NCI-H446 treated with DMSO at 0.1 percent for 48 hours (cell line): ENCODE data around the gene ZNF554.

ENCODE experiments used
- DNase-seq: peaks from one replicate; lab custom pipeline; 2025; lab: John Stamatoyannopoulos, UW

The ZNF554 gene

DNA sequence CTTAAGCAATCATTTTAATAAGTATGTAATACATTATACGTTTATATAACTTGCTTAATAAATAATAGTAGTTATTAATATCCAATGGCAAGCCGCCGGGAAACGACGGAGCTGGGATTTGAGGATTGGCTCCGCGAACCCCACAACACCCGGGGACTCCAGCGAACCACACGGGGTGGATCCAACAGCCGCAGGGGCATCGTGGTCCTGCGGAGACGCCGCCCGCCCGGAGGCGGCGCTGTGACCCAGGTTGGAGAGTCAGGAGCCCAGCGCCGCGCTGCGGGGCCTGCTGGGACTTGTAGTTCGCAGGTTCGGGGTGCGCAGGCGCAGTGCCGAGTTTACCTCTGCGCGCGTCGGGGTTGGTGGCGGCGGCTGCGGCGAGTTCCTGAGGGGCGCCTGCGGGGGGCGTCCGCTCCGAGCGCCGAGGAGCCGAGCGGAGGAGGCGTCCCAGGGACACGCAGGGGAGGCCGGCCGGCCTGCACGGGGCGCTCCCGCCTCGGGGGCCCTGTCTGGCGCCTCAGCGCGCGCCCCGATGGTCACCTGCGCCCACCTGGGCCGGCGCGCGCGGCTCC, at the start of gene ZNF554:
Gene ZNF554, plus strand, starts transcription at position 329 of the 572 bp plus-strand sequence. Its CDS starts 204 bp downstream, at position 533.
- peak; percentile 89 for DNase-seq

- DNase-seq: no peak
Observed at GRCh38 chr19:2770055-2771013, 49.3 kb upstream of the ZNF554 start.

GRCh38 chr19:2771786-2772674, 47.6 kb upstream of the ZNF554 start:
- DNase-seq: no peak

- no peak for DNase-seq
Observed at GRCh38 chr19:2774083-2774679, 45.5 kb upstream of the ZNF554 start.

- no peak for DNase-seq
Observed at GRCh38 chr19:2774953-2775555, 44.6 kb upstream of the ZNF554 start.

GRCh38 chr19:2775556-2776430, 43.9 kb upstream of the ZNF554 start:
- no peak for DNase-seq

DNA sequence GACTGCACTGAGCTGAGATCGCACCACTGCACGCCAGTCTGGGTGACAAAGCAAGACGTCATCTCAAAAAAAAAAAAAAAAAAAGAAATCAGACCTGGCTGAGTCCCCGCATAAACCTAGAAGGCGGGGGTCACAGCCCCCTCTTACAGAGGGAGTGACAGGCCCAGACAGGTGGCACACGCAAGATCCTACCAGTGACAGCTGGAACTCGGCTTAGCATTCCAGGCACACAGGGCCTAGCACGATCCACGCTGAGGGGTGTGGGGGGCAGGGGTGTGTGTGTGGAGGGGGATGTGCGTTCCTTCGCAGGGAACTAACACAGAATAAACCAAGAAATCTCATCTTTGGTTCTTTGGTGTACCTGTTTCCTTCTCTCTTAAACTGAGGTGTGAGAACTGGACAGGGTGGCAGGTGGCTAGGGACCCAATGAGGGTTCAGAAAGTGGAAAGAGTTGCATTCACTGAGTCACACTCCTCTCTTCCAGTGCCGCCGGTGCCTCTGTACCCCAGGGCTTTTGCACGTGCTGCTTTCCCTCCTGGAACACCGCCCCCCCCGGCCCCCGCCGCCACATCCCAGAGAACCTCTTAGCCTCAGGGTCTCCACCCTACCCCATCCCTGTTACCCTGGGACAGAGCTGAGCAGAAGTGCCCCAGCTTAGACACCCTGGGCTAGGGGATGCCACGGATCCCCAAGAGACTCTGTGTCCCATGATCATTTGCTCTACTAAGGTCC, 41.5 kb upstream of the ZNF554 start:
- no peak for DNase-seq

DNA sequence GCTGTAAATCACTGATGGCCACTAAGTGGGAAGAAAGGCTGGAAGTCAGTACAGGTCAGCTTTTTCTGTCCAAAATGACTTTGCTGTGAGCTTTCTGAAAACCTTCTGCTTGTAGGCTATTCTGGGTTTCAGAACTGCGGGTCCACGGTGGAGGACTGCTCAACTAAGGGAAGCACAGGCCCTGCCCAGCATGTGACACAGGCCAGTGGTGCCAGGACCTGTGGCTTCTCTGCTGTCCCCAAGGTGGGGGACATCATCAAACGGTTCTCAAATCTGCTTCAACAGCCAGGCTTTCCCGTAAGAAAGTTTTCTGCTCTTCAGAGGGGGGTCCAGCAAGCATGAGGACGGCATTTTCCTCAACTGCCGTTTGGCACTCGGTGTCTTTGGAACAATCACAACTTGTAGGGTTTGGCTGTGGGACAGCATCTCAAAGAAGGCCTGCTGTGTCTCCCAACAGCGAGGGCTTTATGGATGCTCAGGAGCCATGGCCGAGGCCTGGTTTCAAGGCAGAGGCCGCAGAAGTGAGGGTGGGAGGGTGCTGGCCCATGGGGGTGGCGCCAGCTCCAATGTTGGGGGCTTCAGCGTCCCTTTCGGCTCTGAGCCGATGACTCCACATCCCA, 40.4 kb upstream of the ZNF554 start:
- DNase-seq: no peak

- DNase-seq: no peak
Observed at GRCh38 chr19:2780284-2780683, 39.4 kb upstream of the ZNF554 start.

GRCh38 chr19:2782329-2782935, 37.2 kb upstream of the ZNF554 start:
- DNase-seq: no peak

DNA sequence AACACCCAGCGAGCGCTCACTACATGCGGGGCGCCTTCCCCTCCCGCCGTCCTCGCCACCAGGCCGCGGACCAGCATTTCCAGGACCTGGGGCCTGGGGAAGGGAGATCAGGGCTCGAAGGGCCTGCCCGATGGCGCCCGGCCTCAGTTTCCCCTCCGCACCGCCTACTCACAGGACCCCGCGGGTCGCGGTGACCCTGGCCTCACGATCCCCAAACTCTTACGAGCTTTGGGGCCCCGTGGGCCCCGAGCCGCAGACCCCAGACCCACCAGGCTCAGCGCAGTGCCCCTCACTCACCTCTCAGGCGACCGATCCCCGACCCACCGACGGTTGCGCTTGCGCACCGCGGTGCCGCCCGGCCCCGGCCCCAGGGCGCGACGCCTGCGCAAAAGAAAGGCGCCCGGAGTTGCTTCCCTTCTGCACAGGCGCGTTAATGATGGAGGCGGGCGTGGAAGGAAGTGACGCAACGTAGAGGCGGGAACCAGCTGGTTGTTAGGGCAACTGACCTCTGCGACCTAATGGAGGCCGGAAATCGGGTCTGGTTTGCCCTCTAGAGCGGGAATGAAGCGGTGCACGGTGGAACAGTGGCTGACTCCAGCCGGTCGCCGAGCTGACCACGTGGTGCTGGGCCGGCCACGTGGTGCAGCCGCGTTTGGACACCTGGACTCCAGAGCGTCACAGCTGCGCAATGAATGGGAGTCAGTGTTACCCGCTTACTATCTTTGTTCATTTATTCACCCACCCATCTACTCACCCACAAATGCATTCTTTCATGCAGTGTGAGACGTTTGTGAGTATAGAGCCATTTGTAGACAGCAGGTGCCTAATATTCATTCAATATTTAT, 36.5 kb upstream of the ZNF554 start, which contains the start of gene SGTA:
Gene SGTA, minus strand, starts transcription at position 338 of the 845 bp plus-strand sequence. CDS start 14,205 bp downstream, outside the sequence.
- peak; percentile 98 for DNase-seq

DNA sequence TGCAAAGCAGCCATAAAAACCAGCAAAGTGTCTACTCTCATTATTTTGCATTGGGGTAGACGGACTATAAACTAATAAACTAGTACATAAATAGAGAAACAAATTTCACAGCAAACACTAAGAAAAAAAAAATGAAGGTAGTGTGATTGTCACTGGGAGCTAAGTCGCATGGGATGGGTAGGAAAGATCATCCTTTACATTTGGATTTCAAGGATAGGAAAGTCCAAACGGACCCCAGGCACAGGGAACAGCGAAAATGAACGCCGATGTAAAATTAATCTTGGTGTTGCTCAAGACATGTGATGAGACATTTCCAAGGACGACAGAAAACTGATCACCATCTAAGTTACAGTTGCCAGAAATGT, 35.9 kb upstream of the ZNF554 start:
- DNase-seq: no peak

GRCh38 chr19:2785244-2785997, 34.2 kb upstream of the ZNF554 start, which contains the start of gene THOP1:
TSS of gene THOP1 (plus strand) at chr19:2785503. CDS start at chr19:2785663, 160 bp downstream.
- DNase-seq: peak; percentile 97

- no peak for DNase-seq
Observed at GRCh38 chr19:2787115-2787514, 32.6 kb upstream of the ZNF554 start.

- no peak for DNase-seq
Observed at GRCh38 chr19:2788237-2788636, 31.4 kb upstream of the ZNF554 start.

DNA sequence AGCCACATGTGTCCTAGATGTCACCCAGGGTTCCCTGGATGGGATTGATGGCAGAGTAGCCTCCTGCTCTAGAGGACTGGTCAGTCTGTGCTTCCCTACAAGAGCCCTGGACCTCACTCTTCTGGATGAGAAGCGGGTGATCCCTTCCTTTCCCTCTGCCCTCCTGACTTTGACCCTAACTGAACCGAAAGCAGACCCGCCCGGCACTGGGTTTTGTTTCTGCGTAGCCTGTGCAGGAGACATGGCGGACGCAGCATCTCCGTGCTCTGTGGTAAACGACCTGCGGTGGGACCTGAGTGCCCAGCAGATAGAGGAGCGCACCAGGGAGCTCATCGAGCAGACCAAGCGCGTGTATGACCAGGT, 29.5 kb upstream of the ZNF554 start:
- no peak for DNase-seq
